ENCODE measurements around the gene SUSD3. TPM values are rescaled to one million over a fixed set of nuclear protein-coding genes. Genes with fewer than 3 reads are reported as not detected.

Gene SUSD3
- total and polyA plus RNA-seq, 2 of the 8 experiments (the other 6 are each of a cell fraction or from before 2014, with no cell fraction given): 5.5 to 35.4 TPM

- no peak for TF ChIP-seq CHD7 (IDR thresholded peaks at IDR 0.05; ENCODE audit: insufficient replicate concordance, low read length)
Measured at GRCh38 chr9:93028448-93029006, 30.0 kb upstream of the SUSD3 start (continued).

Measured in H1 (cell line).